K562 (cell line): ENCODE results near the gene TUBGCP6. TPM values are rescaled to one million over a fixed set of nuclear protein-coding genes. Genes with fewer than 3 reads are reported as not detected.

Experiments
- ATAC-seq: fragments of 200-7000 bp; cut with Tn5 transposase; 3 replicates; pipeline ENCODE4 v1.9.1; 2020; ENCODE audit warnings: moderate library complexity
- BruUV-seq: library from RNA; stranded (reverse); fragments of 400-500 nt; replicated peaks from 2 replicates; lab custom pipeline; 2021; lab: Mats Ljungman, UMichigan
- CTCF ChIA-PET: fragments of 300-600 bp; formaldehyde crosslinking; extraction: SDS; loops from one replicate; lab custom pipeline; 2021; ENCODE audit warnings: low intra/inter-chr PET ratio; lab: Yijun Ruan, JAX
- POLR2A ChIA-PET: fragments of 300-600, 350-650 bp; sonication (Branson Sonifier 250); formaldehyde crosslinking; extraction: SDS; loops from one replicate; lab custom pipeline; 2021; ENCODE audit warnings: antibody characterized with exemption, inconsistent platforms; lab: Yijun Ruan, JAX
- DNase-seq, 4 experiments: peaks; one replicate each; pipeline versions ENCODE4 v3.0.0 to v3.0.0-alpha.2; 2011 to 2018; ENCODE audit warnings: low spot score in 3 of 4, mixed read lengths in 3 of 4; ENCODE audit errors: extremely low read depth in 1 of 4
- FAIRE-seq: peaks from 2 replicates; lab custom pipeline; 2011; peaks lifted over from hg19 to GRCh38; lab: Jason Lieb, UNC
- H2AFZ ChIP-seq: 2 replicates; pipeline ENCODE4 v1.6.0; 2011; ENCODE audit warnings: low read depth, low read length, control low read depth, inconsistent platforms
- H3K27ac ChIP-seq: fragments of 200-600 bp; 3 replicates; pipeline ENCODE4 v1.8.0; 2011; ENCODE audit warnings: low read depth, mild to moderate bottlenecking, control low read depth, inconsistent platforms, low read length, moderate library complexity, mixed read lengths; ENCODE audit errors: extremely low read depth
- H3K27me3 ChIP-seq, 2 experiments: fragments of 300-600 bp in 1 of 2; 2 replicates in 1 of 2; 3 replicates in 1 of 2; pipeline versions ENCODE4 v1.6.0 to v1.8.0; 2011; ENCODE audit warnings: inconsistent platforms in 2 of 2, low read length in 2 of 2, mild to moderate bottlenecking in 1 of 2, mixed read lengths in 1 of 2, moderate library complexity in 1 of 2; ENCODE audit not compliant: control insufficient read depth in 2 of 2, insufficient read depth in 2 of 2
- H3K36me3 ChIP-seq: fragments of 300-600 bp; 3 replicates; pipeline ENCODE4 v1.8.0; 2011; ENCODE audit warnings: mild to moderate bottlenecking, low read length, inconsistent platforms; ENCODE audit not compliant: control insufficient read depth, insufficient read depth
- H3K4me1 ChIP-seq, 2 experiments: fragments of 200-600 bp in 1 of 2; replicated peaks in 1 of 2; 2 replicates in 1 of 2; 3 replicates in 1 of 2; pipeline versions ENCODE4 v1.5.1 to v1.8.0; 2011; ENCODE audit warnings: inconsistent platforms in 2 of 2, low read length in 2 of 2, mild to moderate bottlenecking in 1 of 2, mixed read lengths in 1 of 2, moderate library complexity in 1 of 2; ENCODE audit not compliant: control insufficient read depth in 2 of 2, insufficient read depth in 2 of 2
- H3K4me2 ChIP-seq: 2 replicates; pipeline ENCODE4 v1.6.1; 2011; ENCODE audit warnings: low read length, control low read depth, inconsistent platforms, mixed read lengths; ENCODE audit not compliant: insufficient read depth
- H3K4me3 ChIP-seq: fragments of 200-600 bp; sonication (generic), shearing (Covaris generic); 2 replicates; pipeline ENCODE4 v1.5.1; 2016; ENCODE audit warnings: control low read depth, inconsistent platforms
- H3K79me2 ChIP-seq: fragments of 200-600 bp; 3 replicates; pipeline ENCODE4 v1.8.0; 2011; ENCODE audit warnings: low read length, inconsistent platforms; ENCODE audit not compliant: control insufficient read depth, insufficient read depth
- H3K9ac ChIP-seq, 2 experiments: 2 replicates each; pipeline versions ENCODE4 v1.6.0 to v1.6.1; 2011; ENCODE audit warnings: low read depth in 2 of 2, low read length in 2 of 2, control low read depth in 1 of 2, inconsistent platforms in 1 of 2, mild to moderate bottlenecking in 1 of 2, mixed read lengths in 1 of 2; ENCODE audit not compliant: insufficient read depth in 1 of 2
- H3K9me1 ChIP-seq: one replicate; pipeline ENCODE4 v1.6.0; 2011; ENCODE audit warnings: inconsistent platforms, mild to moderate bottlenecking, low read length, moderate library complexity; ENCODE audit not compliant: control insufficient read depth, insufficient read depth
- H3K9me3 ChIP-seq: replicated peaks from 2 replicates; pipeline ENCODE4 v1.5.1; 2011; ENCODE audit warnings: low read depth, low read length, inconsistent platforms; ENCODE audit not compliant: control insufficient read depth, insufficient read depth
- H4K20me1 ChIP-seq: replicated peaks from 2 replicates; pipeline ENCODE4 v1.6.1; 2011; ENCODE audit warnings: low read length, inconsistent platforms, mixed read lengths; ENCODE audit not compliant: control insufficient read depth, insufficient read depth
- ARHGAP35 ChIP-seq: fragments of 450-650 bp; IDR thresholded peaks from 2 replicates; pipeline ENCODE4 v1.6.1; 2018; ENCODE audit not compliant: partially characterized antibody
- SIN3B ChIP-seq: fragments of 450-650 bp; IDR thresholded peaks from 2 replicates; pipeline ENCODE4 v1.6.1; 2017; ENCODE audit warnings: low read depth, mild to moderate bottlenecking, moderate library complexity
- WGBS: fragments of 100-300 bp; shearing (Covaris generic); methylation state at CpG from one replicate; pipeline ENCODE4 v1.1.6; 2016; ENCODE audit warnings: low coverage, mixed read lengths; ENCODE audit not compliant: insufficient coverage; ENCODE audit errors: missing lambda C conversion rate; 5-methylcytosine and 5-hydroxymethylcytosine counted together
- in situ Hi-C: fragments of 300-500 bp; cut with MboI; formaldehyde crosslinking; loops from 4 replicates; pipeline ENCODE4 v1.15.0; 2018; ENCODE audit warnings: inconsistent platforms, mixed read lengths
- intact Hi-C: fragments of 100-400 bp; cut with micrococcal nuclease; formaldehyde crosslinking; loops from 2 replicates; pipeline ENCODE4 v1.14.2; 2022
- polyA plus RNA-seq, 8 experiments: library from polyadenylated mRNA; depleted of rRNA in 4 of 8; stranded (reverse) in 5 of 8; unstranded in 3 of 8; fragments of >200 nt; fragmentation: Nextera tagmentation in 2 of 8; fragmentation: Illumina TruSeq in 1 of 8; extraction: Ambion mirVana in 2 of 8; extraction: Trizol in 1 of 8; gene quantifications; 2 replicates each; pipeline versions ENCODE4 v1.2.1 to v1.2.3, GENCODE V29; 2011 to 2014; ENCODE audit warnings: inconsistent platforms in 1 of 8, missing spikeins in 1 of 8
- total RNA-seq, 7 experiments: library from RNA; depleted of rRNA in 6 of 7; stranded (reverse); fragments of >200 nt in 6 of 7; fragmentation: Illumina TruSeq in 2 of 7; extraction: Trizol in 2 of 7; gene quantifications; 2 replicates each; pipeline versions ENCODE4 v1.2.1 to v1.2.3, GENCODE V29; 2011 to 2021; ENCODE audit warnings: low replicate concordance in 1 of 7
- TF ChIP-seq, protein P1 (sequence below): sonication (generic); formaldehyde crosslinking; IDR thresholded peaks from 2 replicates; pipeline ENCODE4 v1.8.0; 2022; ENCODE audit warnings: mild to moderate bottlenecking, missing genetic modification reagents, borderline replicate concordance
- TF ChIP-seq, protein P2 (sequence below), 2 experiments: fragments of 450-650 bp in 1 of 2; IDR thresholded peaks; 2 replicates each; pipeline ENCODE4 v1.6.1; 2011 to 2017; ENCODE audit warnings: low read depth in 2 of 2, antibody characterized with exemption in 1 of 2, borderline replicate concordance in 1 of 2, low read length in 1 of 2, mild to moderate bottlenecking in 1 of 2, mixed read lengths in 1 of 2; ENCODE audit not compliant: control insufficient read depth in 1 of 2

Gene TUBGCP6
- total and polyA plus RNA-seq, 9 of the 15 experiments (the other 6 are each of a cell fraction or from before 2014, with no cell fraction given), result 0.76 to 33.0 (median 10.1) TPM

DNA sequence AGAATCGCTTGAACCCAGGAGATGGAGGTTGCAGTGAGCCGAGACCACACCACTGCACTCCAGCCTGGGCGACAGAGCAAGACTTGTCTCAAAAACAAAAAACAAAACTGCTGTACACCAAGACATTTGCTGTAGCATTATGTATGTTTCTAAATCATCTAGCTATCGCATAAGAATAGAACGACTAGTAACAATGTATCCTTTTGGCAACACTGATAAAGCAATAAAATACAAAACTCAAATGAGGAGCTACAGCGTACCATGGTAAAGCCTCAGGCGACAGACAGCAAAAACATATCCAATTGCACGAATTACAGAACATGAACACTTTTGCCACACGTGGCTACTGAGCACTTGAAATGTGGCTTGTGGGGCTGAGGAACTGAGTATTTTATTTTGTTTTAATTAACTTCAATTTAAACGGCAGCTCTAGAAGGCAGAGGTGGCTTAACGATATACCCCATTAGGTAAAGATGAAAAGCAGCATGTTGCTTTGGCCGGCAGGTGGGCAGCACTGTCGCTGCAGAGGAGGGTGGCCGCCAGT, 2.3 kb downstream of the TUBGCP6 start (continued):
- TF ChIP-seq, protein P1, sequence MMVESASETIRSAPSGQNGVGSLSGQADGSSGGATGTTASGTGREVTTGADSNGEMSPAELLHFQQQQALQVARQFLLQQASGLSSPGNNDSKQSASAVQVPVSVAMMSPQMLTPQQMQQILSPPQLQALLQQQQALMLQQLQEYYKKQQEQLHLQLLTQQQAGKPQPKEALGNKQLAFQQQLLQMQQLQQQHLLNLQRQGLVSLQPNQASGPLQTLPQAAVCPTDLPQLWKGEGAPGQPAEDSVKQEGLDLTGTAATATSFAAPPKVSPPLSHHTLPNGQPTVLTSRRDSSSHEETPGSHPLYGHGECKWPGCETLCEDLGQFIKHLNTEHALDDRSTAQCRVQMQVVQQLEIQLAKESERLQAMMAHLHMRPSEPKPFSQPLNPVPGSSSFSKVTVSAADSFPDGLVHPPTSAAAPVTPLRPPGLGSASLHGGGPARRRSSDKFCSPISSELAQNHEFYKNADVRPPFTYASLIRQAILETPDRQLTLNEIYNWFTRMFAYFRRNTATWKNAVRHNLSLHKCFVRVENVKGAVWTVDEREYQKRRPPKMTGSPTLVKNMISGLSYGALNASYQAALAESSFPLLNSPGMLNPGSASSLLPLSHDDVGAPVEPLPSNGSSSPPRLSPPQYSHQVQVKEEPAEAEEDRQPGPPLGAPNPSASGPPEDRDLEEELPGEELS (CRISPR knock-in tag), result no peak
- TF ChIP-seq SIN3B, result no peak
- TF ChIP-seq, all 486 proteins: peak for 2

DNA sequence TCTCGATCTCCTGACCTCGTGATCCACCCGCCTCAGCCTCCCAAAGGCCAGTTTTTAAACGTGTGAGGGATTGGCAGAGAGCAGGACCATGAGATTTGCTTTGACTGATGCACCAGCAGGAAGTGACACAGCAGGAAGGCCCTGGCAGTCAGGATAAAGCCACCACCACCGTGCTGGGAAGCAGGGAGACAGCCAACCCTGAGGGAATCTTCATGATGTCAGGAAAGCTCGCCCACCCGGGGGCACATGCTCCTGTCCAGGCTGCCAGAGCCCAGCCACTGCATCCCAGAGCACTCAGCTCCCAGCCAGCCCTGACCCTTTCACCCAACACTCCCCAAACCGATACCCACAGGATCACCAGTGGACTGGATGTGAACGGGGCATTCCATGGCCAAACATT, 6.1 kb downstream of the TUBGCP6 start:
- H2AFZ ChIP-seq, result no peak overlapping the region
- no peak for FAIRE-seq
- WGBS, result 77% methylated on average over 6 of the region's 9 CpGs
- TF ChIP-seq, protein P2, sequence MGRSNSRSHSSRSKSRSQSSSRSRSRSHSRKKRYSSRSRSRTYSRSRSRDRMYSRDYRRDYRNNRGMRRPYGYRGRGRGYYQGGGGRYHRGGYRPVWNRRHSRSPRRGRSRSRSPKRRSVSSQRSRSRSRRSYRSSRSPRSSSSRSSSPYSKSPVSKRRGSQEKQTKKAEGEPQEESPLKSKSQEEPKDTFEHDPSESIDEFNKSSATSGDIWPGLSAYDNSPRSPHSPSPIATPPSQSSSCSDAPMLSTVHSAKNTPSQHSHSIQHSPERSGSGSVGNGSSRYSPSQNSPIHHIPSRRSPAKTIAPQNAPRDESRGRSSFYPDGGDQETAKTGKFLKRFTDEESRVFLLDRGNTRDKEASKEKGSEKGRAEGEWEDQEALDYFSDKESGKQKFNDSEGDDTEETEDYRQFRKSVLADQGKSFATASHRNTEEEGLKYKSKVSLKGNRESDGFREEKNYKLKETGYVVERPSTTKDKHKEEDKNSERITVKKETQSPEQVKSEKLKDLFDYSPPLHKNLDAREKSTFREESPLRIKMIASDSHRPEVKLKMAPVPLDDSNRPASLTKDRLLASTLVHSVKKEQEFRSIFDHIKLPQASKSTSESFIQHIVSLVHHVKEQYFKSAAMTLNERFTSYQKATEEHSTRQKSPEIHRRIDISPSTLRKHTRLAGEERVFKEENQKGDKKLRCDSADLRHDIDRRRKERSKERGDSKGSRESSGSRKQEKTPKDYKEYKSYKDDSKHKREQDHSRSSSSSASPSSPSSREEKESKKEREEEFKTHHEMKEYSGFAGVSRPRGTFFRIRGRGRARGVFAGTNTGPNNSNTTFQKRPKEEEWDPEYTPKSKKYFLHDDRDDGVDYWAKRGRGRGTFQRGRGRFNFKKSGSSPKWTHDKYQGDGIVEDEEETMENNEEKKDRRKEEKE (IDR thresholded peaks at IDR 0.05; ENCODE audit: borderline replicate concordance in 1 of 2, control insufficient read depth in 1 of 2, low read depth in 2 of 2, low read length in 1 of 2), result no peak
- TF ChIP-seq ARHGAP35, result no peak
- H3K4me1 ChIP-seq, result peaks cover 0 to 26% of the 10 kb centered on the region in 2 experiments; a peak in 3 of 5 replicates
- intact Hi-C loops, result no loop called here
- H4K20me1 ChIP-seq, result peaks cover 10% of the 10 kb centered on the region
- in situ Hi-C loops, result no loop called here
- no TSS peak for BruUV-seq
- peaks cover 75% of the 10 kb centered on the region for H3K79me2 ChIP-seq
- CTCF ChIA-PET, result no interaction called here
- no peak for ATAC-seq
- no peaks in the 10 kb centered on the region; the same call in 1 of the 2 replicates for H3K9me3 ChIP-seq
- H3K27me3 ChIP-seq, result no peaks in the 10 kb centered on the region
- H3K4me2 ChIP-seq, result no peak overlapping the region
- no peak overlapping the region for H3K27ac ChIP-seq
- peaks cover 28% of the 10 kb centered on the region; the same call in 2 of the 3 replicates for H3K36me3 ChIP-seq
- no peak for DNase-seq
- H3K9me1 ChIP-seq, result no peaks in the 10 kb centered on the region
- peak overlapping the region in 1 of 2 experiments; percentile 74; a peak in 2 of 4 replicates for H3K9ac ChIP-seq
- POLR2A ChIA-PET, result interaction anchor here (0.6 to 0.8 kb wide), 2 partner anchors 21 to 308 kb away, joined by 3 to 4 read pairs; no protein-coding TSS in a partner anchor
- H3K4me3 ChIP-seq, result no peak overlapping the region
